OCI-LY1 (cell line): ENCODE results near the gene IDH3A.

Experiments
- CTCF ChIP-seq: fragments of 200-600 bp; sonication (generic), shearing (Covaris generic); IDR thresholded peaks from 2 replicates; pipeline ENCODE4 v1.5.1; 2017; ENCODE audit warnings: mild to moderate bottlenecking, antibody characterized with exemption, low read length, moderate library complexity, mixed read lengths
- EZH2 ChIP-seq: fragments of 200-600 bp; sonication (generic), shearing (Covaris generic); IDR thresholded peaks from 2 replicates; pipeline ENCODE4 v1.8.0; 2017; ENCODE audit warnings: borderline replicate concordance, mixed run types, mild to moderate bottlenecking, antibody characterized with exemption, low read length, moderate library complexity, mixed read lengths

- TF ChIP-seq CTCF (no peak), EZH2 (no peak)
Measured at GRCh38 chr15:78204351-78205309, 55.5 kb downstream of the IDH3A start.
